Measurements from ENCODE around the gene CDC42EP2.

The CDC42EP2 gene, protein sequence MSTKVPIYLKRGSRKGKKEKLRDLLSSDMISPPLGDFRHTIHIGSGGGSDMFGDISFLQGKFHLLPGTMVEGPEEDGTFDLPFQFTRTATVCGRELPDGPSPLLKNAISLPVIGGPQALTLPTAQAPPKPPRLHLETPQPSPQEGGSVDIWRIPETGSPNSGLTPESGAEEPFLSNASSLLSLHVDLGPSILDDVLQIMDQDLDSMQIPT

GRCh38 chr11:65314501-65315203, at the start of gene CDC42EP2:
Gene CDC42EP2 (plus strand): TSS chr11:65314866. CDS start chr11:65320899, 6,033 bp downstream.
- Histone ChIP-seq H3K4me3 (ENCODE audit: low read depth in 1 of 5, low read length in 5 of 5) (peak within 1 kb of the TSS; percentile 86 to 96 (median 89)), H3K36me3 (ENCODE audit: control insufficient read depth in 5 of 5, insufficient read depth in 5 of 5, low read length in 5 of 5) (peaks cover 0 to 3% (median 1%) of the 10 kb centered on the region in 5 donors), H3K27ac (ENCODE audit: low read depth, low read length) (peak within 1 kb of the TSS; percentile 96), H3K27me3 (ENCODE audit: control insufficient read depth in 5 of 5, insufficient read depth in 4 of 5, low read length in 5 of 5) (no peaks in the 10 kb centered on the region), H3K4me1 (ENCODE audit: control insufficient read depth in 5 of 5, insufficient read depth in 5 of 5, low read length in 5 of 5) (peaks cover 27 to 76% (median 71%) of the 10 kb centered on the region in 5 donors), H3K9ac (ENCODE audit: low read length in 5 of 5) (peak within 1 kb of the TSS; percentile 82 to 94 (median 89)), H3K9me3 (ENCODE audit: control insufficient read depth in 5 of 5, low read length in 5 of 5) (no peaks in the 10 kb centered on the region)

GRCh38 chr11:65266210-65266609, 48.5 kb upstream of the CDC42EP2 start:
- H3K36me3 ChIP-seq (ENCODE audit: control insufficient read depth in 5 of 5, insufficient read depth in 5 of 5, low read length in 5 of 5) = peaks cover 4 to 24% (median 13%) of the 10 kb centered on the region in 5 donors
- H3K9ac ChIP-seq (ENCODE audit: low read length in 5 of 5) = no peak overlapping the region

DNA sequence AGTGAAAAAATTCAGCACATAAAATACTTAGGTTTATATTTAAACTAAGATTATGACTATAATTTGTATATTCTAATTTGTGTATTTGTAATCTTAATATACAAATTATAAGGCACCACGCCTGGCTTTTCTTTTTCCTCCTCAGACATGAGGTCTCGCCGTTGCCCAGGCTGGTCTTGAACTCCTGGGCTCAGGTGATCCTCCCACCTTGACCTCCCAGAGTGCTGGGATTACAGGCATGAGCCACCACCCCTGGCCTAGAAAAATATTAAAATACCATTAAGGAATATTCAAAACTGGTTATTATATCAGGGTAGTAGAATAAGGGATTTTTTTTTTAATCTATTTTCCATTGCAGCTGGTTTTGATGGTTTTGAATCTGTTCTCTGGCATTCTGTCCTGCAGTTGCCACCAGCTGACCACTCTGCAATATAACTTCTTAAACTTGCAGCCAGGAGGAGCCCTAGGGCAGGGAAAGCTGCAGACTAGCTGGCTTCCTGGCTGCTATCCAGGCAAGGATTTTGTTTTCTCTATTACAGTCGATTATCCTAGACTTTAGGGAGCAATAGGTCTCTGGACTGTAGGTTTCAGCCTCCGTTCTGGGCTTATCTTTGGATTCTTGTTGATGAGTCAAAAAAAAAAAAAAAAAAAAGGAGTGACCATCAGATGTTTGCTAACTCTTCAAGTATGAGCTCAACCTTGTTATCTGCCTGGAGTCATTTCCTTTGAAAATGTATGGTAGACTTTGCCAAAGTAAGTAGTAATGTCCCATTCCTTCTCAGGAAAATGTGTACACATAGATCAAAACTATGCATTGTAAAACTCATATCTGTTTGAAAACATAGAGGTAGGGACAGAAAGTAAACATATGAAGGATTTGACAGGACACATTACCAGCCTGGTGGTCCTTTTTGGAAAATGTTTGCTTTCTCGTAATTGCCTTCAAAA, 39.7 kb upstream of the CDC42EP2 start:
- peaks cover 0 to 17% (median 7%) of the 10 kb centered on the region in 5 donors for H3K36me3 ChIP-seq (ENCODE audit: control insufficient read depth in 5 of 5, insufficient read depth in 5 of 5, low read length in 5 of 5)
- no peaks in the 10 kb centered on the region for H3K27me3 ChIP-seq (ENCODE audit: control insufficient read depth in 5 of 5, insufficient read depth in 4 of 5, low read length in 5 of 5)
- H3K4me3 ChIP-seq (ENCODE audit: low read depth in 1 of 5, low read length in 5 of 5) = no peak overlapping the region
- H3K27ac ChIP-seq (ENCODE audit: low read depth, low read length) = peak overlapping the region; percentile 73
- H3K9me3 ChIP-seq (ENCODE audit: control insufficient read depth in 5 of 5, low read length in 5 of 5) = no peaks in the 10 kb centered on the region
- no peak overlapping the region for H3K9ac ChIP-seq (ENCODE audit: low read length in 5 of 5)
- H3K4me1 ChIP-seq (ENCODE audit: control insufficient read depth in 5 of 5, insufficient read depth in 5 of 5, low read length in 5 of 5) = peaks cover 5 to 29% (median 24%) of the 10 kb centered on the region in 5 donors

More at GRCh38 chr11:65266210-65266609, 48.5 kb upstream of the CDC42EP2 start:
- no peaks in the 10 kb centered on the region for H3K9me3 ChIP-seq (ENCODE audit: control insufficient read depth in 5 of 5, low read length in 5 of 5)
- H3K27ac ChIP-seq (ENCODE audit: low read depth, low read length) = no peak overlapping the region
- peaks cover 8 to 17% (median 14%) of the 10 kb centered on the region in 5 donors for H3K4me1 ChIP-seq (ENCODE audit: control insufficient read depth in 5 of 5, insufficient read depth in 5 of 5, low read length in 5 of 5)
- H3K4me3 ChIP-seq (ENCODE audit: low read depth in 1 of 5, low read length in 5 of 5) = no peak overlapping the region
- no peaks in the 10 kb centered on the region for H3K27me3 ChIP-seq (ENCODE audit: control insufficient read depth in 5 of 5, insufficient read depth in 4 of 5, low read length in 5 of 5)

DNA sequence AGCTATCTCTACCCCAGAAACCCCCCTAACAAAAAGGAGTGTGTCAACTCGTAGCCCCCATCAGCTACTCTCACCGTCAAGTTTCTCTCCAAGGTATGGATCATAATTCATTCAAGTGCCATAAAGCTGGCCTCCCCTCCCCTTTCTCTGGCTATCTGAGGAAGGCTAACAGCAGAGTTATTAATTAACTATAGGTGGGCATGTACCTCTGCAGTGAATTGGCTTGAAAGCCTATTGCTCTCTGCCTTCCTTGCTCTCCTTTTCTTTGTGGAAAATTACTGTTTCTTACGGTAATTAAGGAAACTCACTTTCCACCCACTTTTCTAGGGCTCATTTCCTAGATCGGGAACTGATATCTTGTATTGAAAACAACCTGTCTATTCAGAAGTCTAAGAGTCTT, 38.8 kb upstream of the CDC42EP2 start:
- Histone ChIP-seq H3K36me3 (ENCODE audit: control insufficient read depth in 5 of 5, insufficient read depth in 5 of 5, low read length in 5 of 5) (peaks cover 0 to 10% (median 4%) of the 10 kb centered on the region in 5 donors), H3K4me3 (ENCODE audit: low read depth in 1 of 5, low read length in 5 of 5) (no peak overlapping the region), H3K9ac (ENCODE audit: low read length in 5 of 5) (no peak overlapping the region), H3K9me3 (ENCODE audit: control insufficient read depth in 5 of 5, low read length in 5 of 5) (no peaks in the 10 kb centered on the region), H3K27me3 (ENCODE audit: control insufficient read depth in 5 of 5, insufficient read depth in 4 of 5, low read length in 5 of 5) (no peaks in the 10 kb centered on the region), H3K4me1 (ENCODE audit: control insufficient read depth in 5 of 5, insufficient read depth in 5 of 5, low read length in 5 of 5) (peaks cover 10 to 38% (median 24%) of the 10 kb centered on the region in 5 donors), H3K27ac (ENCODE audit: low read depth, low read length) (peak overlapping the region; percentile 73)

DNA sequence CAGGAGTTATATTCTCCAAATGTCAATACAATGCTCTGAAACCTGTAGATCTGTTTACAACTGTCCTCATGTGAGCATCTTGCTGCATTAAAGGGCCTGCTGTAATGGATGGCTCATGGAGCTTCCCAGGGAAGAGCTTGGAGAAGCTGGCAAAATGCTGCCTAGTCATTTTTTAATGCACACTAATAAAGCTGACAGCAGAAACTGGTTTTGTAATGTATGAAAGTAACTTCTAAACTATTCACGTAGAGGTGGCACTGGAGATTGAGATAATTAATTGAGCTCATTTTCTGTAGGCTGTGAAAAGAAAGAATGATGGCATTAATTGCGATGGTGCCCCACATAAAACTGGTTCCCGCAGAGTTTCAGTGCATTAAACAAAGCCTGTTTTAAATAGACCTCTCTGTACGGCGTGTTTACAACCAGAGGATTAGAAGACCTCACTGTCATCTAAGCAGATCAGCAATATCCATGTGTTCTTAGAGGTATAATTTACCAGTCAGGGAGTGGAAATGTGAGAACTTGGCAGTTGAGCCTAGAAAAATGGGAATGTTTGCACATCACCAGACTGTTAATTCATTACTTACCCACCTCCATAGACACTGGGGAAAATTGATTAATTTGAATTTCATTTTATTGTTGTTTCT, 36.9 kb upstream of the CDC42EP2 start:
- H3K27ac ChIP-seq (ENCODE audit: low read depth, low read length) = no peak overlapping the region
- H3K4me1 ChIP-seq (ENCODE audit: control insufficient read depth in 5 of 5, insufficient read depth in 5 of 5, low read length in 5 of 5) = peaks cover 10 to 38% (median 24%) of the 10 kb centered on the region in 5 donors
- H3K27me3 ChIP-seq (ENCODE audit: control insufficient read depth in 5 of 5, insufficient read depth in 4 of 5, low read length in 5 of 5) = no peaks in the 10 kb centered on the region
- H3K4me3 ChIP-seq (ENCODE audit: low read depth in 1 of 5, low read length in 5 of 5) = no peak overlapping the region
- no peaks in the 10 kb centered on the region for H3K9me3 ChIP-seq (ENCODE audit: control insufficient read depth in 5 of 5, low read length in 5 of 5)
- H3K36me3 ChIP-seq (ENCODE audit: control insufficient read depth in 5 of 5, insufficient read depth in 5 of 5, low read length in 5 of 5) = peaks cover 0 to 21% (median 20%) of the 10 kb centered on the region in 5 donors
- H3K9ac ChIP-seq (ENCODE audit: low read length in 5 of 5) = no peak overlapping the region

DNA sequence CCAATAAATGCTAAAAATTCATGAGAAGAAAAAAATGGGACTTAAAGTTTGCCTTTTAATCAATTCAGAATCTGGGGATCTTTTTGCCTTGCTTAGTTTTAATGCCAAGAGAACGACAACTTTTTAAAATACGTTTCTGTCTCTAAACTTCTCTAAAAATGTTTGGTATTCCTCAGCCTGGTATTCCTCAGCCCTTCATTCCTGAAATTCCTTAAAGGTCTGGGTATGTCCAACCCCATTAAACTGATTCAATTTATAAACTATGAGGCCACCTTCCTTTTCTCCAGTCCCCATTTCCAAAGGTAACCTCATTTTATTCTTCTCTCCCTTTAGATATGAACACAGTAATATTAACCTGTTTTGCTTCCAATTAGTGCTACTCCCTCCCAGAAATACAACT, 36.3 kb upstream of the CDC42EP2 start:
- Histone ChIP-seq H3K9me3 (ENCODE audit: control insufficient read depth in 5 of 5, low read length in 5 of 5) (no peaks in the 10 kb centered on the region), H3K4me1 (ENCODE audit: control insufficient read depth in 5 of 5, insufficient read depth in 5 of 5, low read length in 5 of 5) (peaks cover 10 to 38% (median 24%) of the 10 kb centered on the region in 5 donors), H3K36me3 (ENCODE audit: control insufficient read depth in 5 of 5, insufficient read depth in 5 of 5, low read length in 5 of 5) (peaks cover 0 to 21% (median 21%) of the 10 kb centered on the region in 5 donors), H3K4me3 (ENCODE audit: low read depth in 1 of 5, low read length in 5 of 5) (no peak overlapping the region), H3K9ac (ENCODE audit: low read length in 5 of 5) (no peak overlapping the region), H3K27ac (ENCODE audit: low read depth, low read length) (peak overlapping the region; percentile 14), H3K27me3 (ENCODE audit: control insufficient read depth in 5 of 5, insufficient read depth in 4 of 5, low read length in 5 of 5) (no peaks in the 10 kb centered on the region)

- Histone ChIP-seq H3K4me1 (ENCODE audit: control insufficient read depth in 5 of 5, insufficient read depth in 5 of 5, low read length in 5 of 5) (peaks cover 10 to 38% (median 24%) of the 10 kb centered on the region in 5 donors), H3K27ac (ENCODE audit: low read depth, low read length) (peak overlapping the region; percentile 14), H3K4me3 (ENCODE audit: low read depth in 1 of 5, low read length in 5 of 5) (no peak overlapping the region), H3K9ac (ENCODE audit: low read length in 5 of 5) (no peak overlapping the region), H3K36me3 (ENCODE audit: control insufficient read depth in 5 of 5, insufficient read depth in 5 of 5, low read length in 5 of 5) (peaks cover 0 to 27% (median 21%) of the 10 kb centered on the region in 5 donors), H3K9me3 (ENCODE audit: control insufficient read depth in 5 of 5, low read length in 5 of 5) (no peaks in the 10 kb centered on the region), H3K27me3 (ENCODE audit: control insufficient read depth in 5 of 5, insufficient read depth in 4 of 5, low read length in 5 of 5) (no peaks in the 10 kb centered on the region)
These were observed 35.4 kb upstream of the CDC42EP2 start for GRCh38 chr11:65279279-65279678.

GRCh38 chr11:65279741-65280440, 34.8 kb upstream of the CDC42EP2 start:
- Histone ChIP-seq H3K9me3 (ENCODE audit: control insufficient read depth in 5 of 5, low read length in 5 of 5) (no peaks in the 10 kb centered on the region), H3K27ac (ENCODE audit: low read depth, low read length) (peak overlapping the region; percentile 49), H3K4me1 (ENCODE audit: control insufficient read depth in 5 of 5, insufficient read depth in 5 of 5, low read length in 5 of 5) (peaks cover 10 to 37% (median 24%) of the 10 kb centered on the region in 5 donors), H3K27me3 (ENCODE audit: control insufficient read depth in 5 of 5, insufficient read depth in 4 of 5, low read length in 5 of 5) (no peaks in the 10 kb centered on the region), H3K36me3 (ENCODE audit: control insufficient read depth in 5 of 5, insufficient read depth in 5 of 5, low read length in 5 of 5) (peaks cover 0 to 30% (median 21%) of the 10 kb centered on the region in 5 donors), H3K9ac (ENCODE audit: low read length in 5 of 5) (no peak overlapping the region), H3K4me3 (ENCODE audit: low read depth in 1 of 5, low read length in 5 of 5) (no peak overlapping the region)

- Histone ChIP-seq H3K27ac (ENCODE audit: low read depth, low read length) (peak overlapping the region; percentile 49), H3K36me3 (ENCODE audit: control insufficient read depth in 5 of 5, insufficient read depth in 5 of 5, low read length in 5 of 5) (peaks cover 0 to 32% (median 21%) of the 10 kb centered on the region in 5 donors), H3K27me3 (ENCODE audit: control insufficient read depth in 5 of 5, insufficient read depth in 4 of 5, low read length in 5 of 5) (no peaks in the 10 kb centered on the region), H3K9ac (ENCODE audit: low read length in 5 of 5) (peak overlapping the region in 1 of 5 donors; percentile 17), H3K4me3 (ENCODE audit: low read depth in 1 of 5, low read length in 5 of 5) (no peak overlapping the region), H3K4me1 (ENCODE audit: control insufficient read depth in 5 of 5, insufficient read depth in 5 of 5, low read length in 5 of 5) (peaks cover 8 to 30% (median 17%) of the 10 kb centered on the region in 5 donors), H3K9me3 (ENCODE audit: control insufficient read depth in 5 of 5, low read length in 5 of 5) (no peaks in the 10 kb centered on the region)
These were observed 34.0 kb upstream of the CDC42EP2 start for GRCh38 chr11:65280646-65281045.
